Measurements from ENCODE around the gene P2RX1.
"Not testable (repeated sequence)": the region's sequence is repeated elsewhere in the genome, so short reads cannot be mapped to it uniquely, and the experiment has no call there.

P2RX1 gene

GRCh38 chr17:3857261-3858105 is 58.8 kb downstream of the P2RX1 start:
- no peak for DNase-seq (ENCODE audit: low spot score)

- DNase-seq (ENCODE audit: low spot score), result not testable (repeated sequence)
These were observed 62.1 kb downstream of the P2RX1 start for GRCh38 chr17:3854204-3854603.

- no peak for DNase-seq (ENCODE audit: low spot score)
These were observed 63.7 kb downstream of the P2RX1 start for GRCh38 chr17:3852561-3852960.

- no peak for DNase-seq (ENCODE audit: low spot score)
These were observed 64.7 kb downstream of the P2RX1 start for GRCh38 chr17:3851461-3852100.

GRCh38 chr17:3848229-3848835 is 67.9 kb downstream of the P2RX1 start:
- DNase-seq (ENCODE audit: low spot score), result no peak

GRCh38 chr17:3847165-3847670 is 69.0 kb downstream of the P2RX1 start:
- DNase-seq (ENCODE audit: low spot score), result no peak
